A549 (cell line): ENCODE data around the gene THY1. TPM values are rescaled to one million over a fixed set of nuclear protein-coding genes. Genes with fewer than 3 reads are reported as not detected.
A peak's percentile ranks its signal among the peaks of the same experiment; 100 is the strongest.

Experiments used
- ATAC-seq, 2 experiments: fragments of 200-7000 bp in 1 of 2; fragments of >200 bp in 1 of 2; cut with Nextera tagmentation in 1 of 2; cut with Tn5 transposase in 1 of 2; 3 replicates each; pipeline versions ENCODE4 v1.8.0 to v1.9.1; 2018 to 2020; ENCODE audit warnings: mild to moderate bottlenecking in 1 of 2, moderate library complexity in 1 of 2
- CTCF ChIA-PET: fragments of 300-600 bp; sonication (Branson Sonifier 250); formaldehyde crosslinking; extraction: SDS; loops from one replicate; lab custom pipeline; 2021; ENCODE audit warnings: antibody characterized with exemption, inconsistent platforms; lab: Yijun Ruan, JAX
- POLR2A ChIA-PET: fragments of 350-600 bp; formaldehyde crosslinking; extraction: SDS; loops from one replicate; lab custom pipeline; 2021; ENCODE audit warnings: antibody characterized with exemption, inconsistent platforms; lab: Yijun Ruan, JAX
- DNase-seq, 2 experiments: peaks; one replicate each; pipeline versions ENCODE4 v3.0.0 to v3.0.0-alpha.2; 2011 to 2016; ENCODE audit warnings: low read depth in 1 of 2, low spot score in 1 of 2
- FAIRE-seq: peaks from 2 replicates; lab custom pipeline; 2011; peaks lifted over from hg19 to GRCh38; lab: Jason Lieb, UNC
- H3K27ac ChIP-seq, 2 experiments: fragments of >200 bp; sonication (Bioruptor Twin); formaldehyde crosslinking; 3 replicates each; pipeline ENCODE4 v1.5.1; 2016 to 2017
- H3K4me1 ChIP-seq: fragments of >200 bp; sonication (Bioruptor Twin); formaldehyde crosslinking; 3 replicates; pipeline ENCODE4 v1.6.1; 2016
- H3K4me2 ChIP-seq: fragments of >200 bp; sonication (Bioruptor Twin); formaldehyde crosslinking; 3 replicates; pipeline ENCODE4 v1.6.1; 2016
- H3K4me3 ChIP-seq: fragments of >200 bp; sonication (Bioruptor Twin); formaldehyde crosslinking; 3 replicates; pipeline ENCODE4 v1.5.1; 2016
- H3K9me3 ChIP-seq: fragments of >200 bp; sonication (Bioruptor Twin); formaldehyde crosslinking; 3 replicates; pipeline ENCODE4 v1.6.1; 2016
- BHLHE40 ChIP-seq: IDR thresholded peaks from 2 replicates; pipeline ENCODE4 v1.6.1; 2012; ENCODE audit warnings: low read depth, low read length, inconsistent platforms
- CBX2 ChIP-seq: fragments of 200-600 bp; sonication (generic); IDR thresholded peaks from 2 replicates; pipeline ENCODE4 v1.6.1; 2016; ENCODE audit warnings: low read depth, mild to moderate bottlenecking, borderline replicate concordance
- CHD4 ChIP-seq: fragments of 200-600 bp; sonication (generic); IDR thresholded peaks from 2 replicates; pipeline ENCODE4 v1.6.1; 2016; ENCODE audit warnings: antibody characterized with exemption, mild to moderate bottlenecking, borderline replicate concordance
- ESRRA ChIP-seq: fragments of 150-350 bp; IDR thresholded peaks from 2 replicates; pipeline ENCODE4 v1.6.1; 2014; ENCODE audit warnings: mild to moderate bottlenecking, low read length, borderline replicate concordance
- HEYL ChIP-seq: fragments of 250-450 bp; sonication (Bioruptor Pico); IDR thresholded peaks from 2 replicates; pipeline ENCODE4 v1.8.0; 2021; ENCODE audit warnings: mild to moderate bottlenecking, moderate library complexity
- MYC ChIP-seq: IDR thresholded peaks from 2 replicates; pipeline ENCODE4 v1.6.1; 2012; ENCODE audit warnings: mild to moderate bottlenecking, inconsistent platforms, low read length, improper control_type of control experiment, borderline replicate concordance
- PHF8 ChIP-seq: fragments of 200-600 bp; sonication (generic); IDR thresholded peaks from 2 replicates; pipeline ENCODE4 v1.6.1; 2016; ENCODE audit warnings: low read depth, mild to moderate bottlenecking, antibody characterized with exemption, moderate library complexity, borderline replicate concordance
- RCOR1 ChIP-seq: fragments of 150-350 bp; IDR thresholded peaks from 2 replicates; pipeline ENCODE4 v1.6.1; 2014; ENCODE audit warnings: antibody characterized with exemption, low read length, low read depth
- SMC3 ChIP-seq: fragments of >200 bp; sonication (Bioruptor Twin); formaldehyde crosslinking; IDR thresholded peaks from 3 replicates; pipeline ENCODE4 v1.6.1; 2018; ENCODE audit warnings: inconsistent platforms
- TP53 ChIP-seq: fragments of 250-450 bp; sonication (Bioruptor Pico); IDR thresholded peaks from 2 replicates; pipeline ENCODE4 v1.5.0; 2021; ENCODE audit warnings: mild to moderate bottlenecking, moderate library complexity
- ZSCAN20 ChIP-seq: fragments of 250-450 bp; sonication (Bioruptor Pico); IDR thresholded peaks from 2 replicates; pipeline ENCODE4 v1.8.0; 2022; ENCODE audit warnings: mild to moderate bottlenecking, moderate library complexity
- WGBS: methylation state at CpG from one replicate; pipeline ENCODE4 v1.1.6; 2017; ENCODE audit errors: missing lambda C conversion rate; 5-methylcytosine and 5-hydroxymethylcytosine counted together
- polyA plus RNA-seq, 4 experiments: library from polyadenylated mRNA; depleted of rRNA in 3 of 4; stranded (reverse); fragments of >200 nt; fragmentation: RNase III in 1 of 4; extraction: RNeasy Plus Mini Kit Qiagen cat#74134 plus additional on column Dnase treatment in 1 of 4; gene quantifications; 2 replicates in 3 of 4; 3 replicates in 1 of 4; pipeline ENCODE4 v1.2.3, GENCODE V29; 2011 to 2017
- TF ChIP-seq, protein P1 (sequence below): fragments of 200-600 bp; sonication (generic); IDR thresholded peaks from 2 replicates; pipeline ENCODE4 v1.6.1; 2016; ENCODE audit warnings: antibody characterized with exemption, mild to moderate bottlenecking, moderate library complexity
- TF ChIP-seq, protein P2 (sequence below): fragments of >200 bp; sonication (Bioruptor Twin); formaldehyde crosslinking; IDR thresholded peaks from 3 replicates; pipeline ENCODE4 v1.5.1; 2016
- TF ChIP-seq, protein P3 (sequence below): IDR thresholded peaks from 2 replicates; pipeline ENCODE4 v1.6.1; 2012; ENCODE audit warnings: low read depth, borderline replicate concordance
- TF ChIP-seq, protein P4 (sequence below): IDR thresholded peaks from 2 replicates; pipeline ENCODE4 v1.6.1; 2012
- TF ChIP-seq, protein P5 (sequence below): fragments of >200 bp; sonication (Bioruptor Twin); formaldehyde crosslinking; IDR thresholded peaks from 3 replicates; pipeline ENCODE4 v1.6.1; 2016

THY1 gene
- polyA plus RNA-seq, 2 of the 4 experiments (the other 2 are of a cell fraction) = 7.1 to 19.9 TPM

DNA sequence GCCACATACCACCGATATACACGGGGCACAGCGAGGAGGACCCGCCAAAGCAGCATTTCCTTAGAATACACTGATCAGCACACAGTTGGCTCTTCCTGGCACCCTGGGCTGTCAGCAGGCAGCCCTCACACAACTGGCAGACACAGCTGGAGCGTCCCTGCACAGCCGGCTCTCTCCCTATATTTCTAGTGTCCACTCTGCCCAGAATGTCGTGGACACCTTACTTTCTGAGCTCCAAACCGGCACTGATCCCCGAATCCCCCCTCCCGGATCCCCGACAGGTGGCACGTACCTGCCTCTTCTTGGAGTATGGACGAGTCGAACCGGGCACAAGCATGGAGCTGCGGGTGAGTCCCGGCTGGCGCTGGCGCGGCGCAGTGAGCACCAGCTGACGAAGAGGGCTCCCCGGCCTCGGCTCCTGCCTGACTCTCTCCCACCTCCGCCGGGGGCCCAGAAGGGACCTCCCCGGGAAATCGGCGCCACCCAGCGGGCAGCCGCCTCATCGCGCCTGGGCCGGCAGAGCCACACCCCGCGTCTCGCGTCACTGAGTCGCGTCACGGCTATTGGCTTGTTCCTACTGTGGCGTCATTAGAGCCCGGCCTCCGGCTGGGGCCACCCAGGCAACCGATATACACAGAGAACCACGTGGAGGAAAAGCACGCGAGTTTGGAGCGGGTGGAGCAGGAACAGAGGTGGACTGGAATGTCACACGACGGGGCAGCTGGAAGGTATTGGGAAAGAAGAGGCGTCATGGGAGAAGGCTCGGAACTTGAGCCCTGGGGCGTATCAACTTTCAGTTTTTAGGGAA, 41.6 kb downstream of the THY1 start, which contains the start of gene USP2 (continued):
- TF ChIP-seq, protein P1, sequence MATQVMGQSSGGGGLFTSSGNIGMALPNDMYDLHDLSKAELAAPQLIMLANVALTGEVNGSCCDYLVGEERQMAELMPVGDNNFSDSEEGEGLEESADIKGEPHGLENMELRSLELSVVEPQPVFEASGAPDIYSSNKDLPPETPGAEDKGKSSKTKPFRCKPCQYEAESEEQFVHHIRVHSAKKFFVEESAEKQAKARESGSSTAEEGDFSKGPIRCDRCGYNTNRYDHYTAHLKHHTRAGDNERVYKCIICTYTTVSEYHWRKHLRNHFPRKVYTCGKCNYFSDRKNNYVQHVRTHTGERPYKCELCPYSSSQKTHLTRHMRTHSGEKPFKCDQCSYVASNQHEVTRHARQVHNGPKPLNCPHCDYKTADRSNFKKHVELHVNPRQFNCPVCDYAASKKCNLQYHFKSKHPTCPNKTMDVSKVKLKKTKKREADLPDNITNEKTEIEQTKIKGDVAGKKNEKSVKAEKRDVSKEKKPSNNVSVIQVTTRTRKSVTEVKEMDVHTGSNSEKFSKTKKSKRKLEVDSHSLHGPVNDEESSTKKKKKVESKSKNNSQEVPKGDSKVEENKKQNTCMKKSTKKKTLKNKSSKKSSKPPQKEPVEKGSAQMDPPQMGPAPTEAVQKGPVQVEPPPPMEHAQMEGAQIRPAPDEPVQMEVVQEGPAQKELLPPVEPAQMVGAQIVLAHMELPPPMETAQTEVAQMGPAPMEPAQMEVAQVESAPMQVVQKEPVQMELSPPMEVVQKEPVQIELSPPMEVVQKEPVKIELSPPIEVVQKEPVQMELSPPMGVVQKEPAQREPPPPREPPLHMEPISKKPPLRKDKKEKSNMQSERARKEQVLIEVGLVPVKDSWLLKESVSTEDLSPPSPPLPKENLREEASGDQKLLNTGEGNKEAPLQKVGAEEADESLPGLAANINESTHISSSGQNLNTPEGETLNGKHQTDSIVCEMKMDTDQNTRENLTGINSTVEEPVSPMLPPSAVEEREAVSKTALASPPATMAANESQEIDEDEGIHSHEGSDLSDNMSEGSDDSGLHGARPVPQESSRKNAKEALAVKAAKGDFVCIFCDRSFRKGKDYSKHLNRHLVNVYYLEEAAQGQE = no peak
- TF ChIP-seq, protein P2, sequence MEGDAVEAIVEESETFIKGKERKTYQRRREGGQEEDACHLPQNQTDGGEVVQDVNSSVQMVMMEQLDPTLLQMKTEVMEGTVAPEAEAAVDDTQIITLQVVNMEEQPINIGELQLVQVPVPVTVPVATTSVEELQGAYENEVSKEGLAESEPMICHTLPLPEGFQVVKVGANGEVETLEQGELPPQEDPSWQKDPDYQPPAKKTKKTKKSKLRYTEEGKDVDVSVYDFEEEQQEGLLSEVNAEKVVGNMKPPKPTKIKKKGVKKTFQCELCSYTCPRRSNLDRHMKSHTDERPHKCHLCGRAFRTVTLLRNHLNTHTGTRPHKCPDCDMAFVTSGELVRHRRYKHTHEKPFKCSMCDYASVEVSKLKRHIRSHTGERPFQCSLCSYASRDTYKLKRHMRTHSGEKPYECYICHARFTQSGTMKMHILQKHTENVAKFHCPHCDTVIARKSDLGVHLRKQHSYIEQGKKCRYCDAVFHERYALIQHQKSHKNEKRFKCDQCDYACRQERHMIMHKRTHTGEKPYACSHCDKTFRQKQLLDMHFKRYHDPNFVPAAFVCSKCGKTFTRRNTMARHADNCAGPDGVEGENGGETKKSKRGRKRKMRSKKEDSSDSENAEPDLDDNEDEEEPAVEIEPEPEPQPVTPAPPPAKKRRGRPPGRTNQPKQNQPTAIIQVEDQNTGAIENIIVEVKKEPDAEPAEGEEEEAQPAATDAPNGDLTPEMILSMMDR = peak; percentile 70
- TF ChIP-seq HEYL (CRISPR knock-in tag) (no peak), SMC3 (peak; percentile 50; the same call in 2 of the 3 replicates), BHLHE40 (peak; percentile 30; the same call in 1 of the 2 replicates), PHF8 (0 out of 2 replicates have a peak, but pooled peaks have one; percentile 31), ZSCAN20 (no peak), MYC (peak; percentile 83; the same call in 1 of the 2 replicates), CHD4 (no peak), TP53 (CRISPR knock-in tag) (no peak), CBX2 (no peak), ESRRA (no peak)
- TF ChIP-seq, protein P3, sequence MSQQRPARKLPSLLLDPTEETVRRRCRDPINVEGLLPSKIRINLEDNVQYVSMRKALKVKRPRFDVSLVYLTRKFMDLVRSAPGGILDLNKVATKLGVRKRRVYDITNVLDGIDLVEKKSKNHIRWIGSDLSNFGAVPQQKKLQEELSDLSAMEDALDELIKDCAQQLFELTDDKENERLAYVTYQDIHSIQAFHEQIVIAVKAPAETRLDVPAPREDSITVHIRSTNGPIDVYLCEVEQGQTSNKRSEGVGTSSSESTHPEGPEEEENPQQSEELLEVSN = peak; percentile 44; the same call in 1 of the 2 replicates
- TF ChIP-seq, protein P4, sequence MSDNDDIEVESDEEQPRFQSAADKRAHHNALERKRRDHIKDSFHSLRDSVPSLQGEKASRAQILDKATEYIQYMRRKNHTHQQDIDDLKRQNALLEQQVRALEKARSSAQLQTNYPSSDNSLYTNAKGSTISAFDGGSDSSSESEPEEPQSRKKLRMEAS = peak; percentile 97

DNA sequence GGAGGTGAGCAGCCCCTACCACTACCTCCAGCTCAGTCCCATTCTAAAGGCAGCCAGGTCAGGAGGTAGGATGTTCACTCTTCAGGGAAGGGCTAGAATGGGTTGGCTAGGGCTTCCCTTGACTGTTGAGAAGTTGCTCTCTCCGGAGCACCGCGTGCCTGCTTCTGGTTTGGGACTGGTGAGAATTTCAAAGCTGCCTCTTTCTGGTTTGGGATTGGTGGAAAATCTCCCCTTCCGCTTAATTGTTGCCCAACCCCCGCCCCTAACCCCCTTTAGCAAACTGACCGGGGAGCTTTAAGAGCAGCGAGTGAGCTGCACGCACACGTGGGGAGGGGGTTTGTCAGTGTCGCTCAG, 42.2 kb downstream of the THY1 start:
- Histone ChIP-seq H3K4me3 (peak overlapping the region; percentile 55; the same call in 2 of the 3 replicates), H3K4me2 (peak overlapping the region; percentile 84), H3K27ac (peak overlapping the region in 1 of 2 experiments; percentile 68; a peak in 2 of 6 replicates), H3K4me1 (peaks cover 4% of the 10 kb centered on the region; the same call in 1 of the 3 replicates), H3K9me3 (no peaks in the 10 kb centered on the region)
- no peak for DNase-seq
- POLR2A ChIA-PET = interaction anchor here (1.3 to 1.7 kb wide), 2 partner anchors 19 to 94 kb away, joined by 3 to 4 read pairs; no protein-coding TSS in a partner anchor
- WGBS = 64% methylated on average over 10 of the region's 10 CpGs
- no peak; a peak in 1 of 6 replicates for ATAC-seq
- CTCF ChIA-PET = interaction anchor here (0.6 to 20.0 kb wide), 29 partner anchors 10 to 406 kb away, joined by 3 to 341 read pairs (median 5); partner anchors contain the start of gene MFRP
- FAIRE-seq = no peak
- TF ChIP-seq RCOR1 (no peak), BHLHE40 (no peak)
- TF ChIP-seq, protein P5, sequence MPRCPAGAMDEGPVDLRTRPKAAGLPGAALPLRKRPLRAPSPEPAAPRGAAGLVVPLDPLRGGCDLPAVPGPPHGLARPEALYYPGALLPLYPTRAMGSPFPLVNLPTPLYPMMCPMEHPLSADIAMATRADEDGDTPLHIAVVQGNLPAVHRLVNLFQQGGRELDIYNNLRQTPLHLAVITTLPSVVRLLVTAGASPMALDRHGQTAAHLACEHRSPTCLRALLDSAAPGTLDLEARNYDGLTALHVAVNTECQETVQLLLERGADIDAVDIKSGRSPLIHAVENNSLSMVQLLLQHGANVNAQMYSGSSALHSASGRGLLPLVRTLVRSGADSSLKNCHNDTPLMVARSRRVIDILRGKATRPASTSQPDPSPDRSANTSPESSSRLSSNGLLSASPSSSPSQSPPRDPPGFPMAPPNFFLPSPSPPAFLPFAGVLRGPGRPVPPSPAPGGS = no peak
- TF ChIP-seq, all 56 proteins: peak for 0
